D721Med (cell line): ENCODE measurements around the gene CCBE1.

ENCODE experiments used
- DNase-seq: peaks from one replicate; pipeline ENCODE4 v3.0.0; 2011; ENCODE audit warnings: low spot score; ENCODE audit not compliant: insufficient read length
- FAIRE-seq: peaks from 2 replicates; lab custom pipeline; 2011; peaks lifted over from hg19 to GRCh38; lab: Jason Lieb, UNC
- CTCF ChIP-seq: IDR thresholded peaks from 2 replicates; pipeline ENCODE4 v1.5.1; 2012; ENCODE audit warnings: mild to moderate bottlenecking, control low read depth; ENCODE audit not compliant: insufficient read depth; ENCODE audit errors: missing control alignments

Gene CCBE1

DNA sequence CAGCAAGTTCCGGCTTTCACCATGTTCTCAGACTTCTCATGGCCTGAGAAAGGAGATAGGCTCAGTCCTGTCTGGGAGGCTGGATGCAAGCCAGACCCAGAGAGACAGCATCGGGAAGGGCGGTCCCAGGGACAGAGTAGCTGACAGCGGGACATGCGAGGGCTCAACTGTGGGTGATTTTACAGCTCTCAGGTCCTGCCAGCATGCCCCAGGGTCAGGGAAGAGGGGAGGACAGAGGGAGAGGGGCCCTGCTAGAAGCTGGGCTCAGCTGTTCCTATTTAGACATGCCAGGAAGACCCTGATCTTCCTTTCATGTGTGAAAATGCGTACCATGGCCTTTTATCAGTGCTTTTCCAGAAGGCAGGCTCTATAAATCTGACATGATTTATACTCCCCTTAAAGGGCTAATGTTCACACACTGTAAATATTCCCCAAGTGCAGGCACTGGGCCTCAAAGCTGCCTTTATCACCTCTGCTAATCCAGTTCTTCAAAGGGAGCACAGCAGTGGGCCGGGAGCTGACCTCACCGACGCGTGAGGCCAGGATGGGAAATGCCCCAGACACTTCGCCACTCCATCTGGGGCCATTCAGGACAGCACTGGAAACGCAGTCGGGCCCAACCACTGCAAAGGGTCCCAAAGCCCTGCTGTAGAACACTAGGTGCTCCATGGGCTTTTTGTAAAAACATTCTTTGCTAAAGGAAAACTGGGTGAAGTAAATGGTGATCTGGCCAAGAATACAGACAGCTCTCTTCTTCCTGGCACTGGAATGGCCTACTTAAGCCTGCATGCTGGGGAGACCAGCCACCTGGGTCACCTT, 242.1 kb downstream of the CCBE1 start:
- DNase-seq, result no peak

GRCh38 chr18:59453468-59453961, 243.7 kb downstream of the CCBE1 start:
- FAIRE-seq (no peak), DNase-seq (no peak)
- no peak for TF ChIP-seq CTCF

More for the DNA sequence above, 242.1 kb downstream of the CCBE1 start:
- no peak for TF ChIP-seq CTCF
- no peak for FAIRE-seq

GRCh38 chr18:59451963-59452362, 245.3 kb downstream of the CCBE1 start:
- no peak for TF ChIP-seq CTCF
- no peak for DNase-seq
- peak; percentile 82 for FAIRE-seq

GRCh38 chr18:59451073-59451472, 246.2 kb downstream of the CCBE1 start:
- no peak for DNase-seq
- FAIRE-seq, result peak; percentile 46
- TF ChIP-seq CTCF, result no peak

DNA sequence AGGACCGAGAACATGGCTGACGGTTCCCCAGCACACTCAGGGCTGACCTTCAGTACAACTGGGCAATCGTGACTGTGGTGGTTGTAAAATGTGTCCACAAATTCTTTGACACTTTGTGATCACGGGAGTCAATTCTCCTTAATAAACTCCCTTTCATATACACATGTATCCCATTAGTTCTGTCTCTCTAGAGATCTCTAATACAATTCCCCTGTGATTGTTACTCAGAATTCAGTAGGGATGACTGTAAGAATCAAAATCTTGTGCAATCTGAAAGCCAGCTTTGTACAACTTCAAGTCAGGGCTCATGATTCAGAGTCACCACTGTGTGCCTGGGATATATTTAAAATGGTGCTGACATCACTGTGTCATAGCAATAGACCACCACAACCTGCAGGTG, 248.7 kb downstream of the CCBE1 start:
- TF ChIP-seq CTCF, result no peak
- FAIRE-seq, result no peak
- DNase-seq, result no peak

GRCh38 chr18:59446012-59446411, 251.2 kb downstream of the CCBE1 start:
- no peak for DNase-seq
- no peak for TF ChIP-seq CTCF
- no peak for FAIRE-seq
